Upper lobe of left lung (tissue), 4 donors: ENCODE data around the gene SLC7A14.

Experiments used
- CTCF ChIP-seq, 6 experiments: fragments of 450-650 bp in 4 of 6; fragments of 200-600 bp in 2 of 6; sonication (generic) in 2 of 6; IDR thresholded peaks; one replicate each; pipeline ENCODE4 v1.5.1; 2016 to 2019; ENCODE audit warnings: antibody characterized with exemption in 6 of 6
- EP300 ChIP-seq, 4 donors: sonication (generic); formaldehyde crosslinking; IDR thresholded peaks; one replicate each; pipeline ENCODE4 v1.5.1; 2017; ENCODE audit warnings: antibody characterized with exemption in 4 of 4, control low read depth in 2 of 4
- POLR2AphosphoS5 ChIP-seq, 2 donors: sonication (generic); formaldehyde crosslinking; IDR thresholded peaks; one replicate each; pipeline ENCODE4 v1.5.1; 2017; ENCODE audit warnings: antibody characterized with exemption in 2 of 2

- TF ChIP-seq POLR2AphosphoS5 (IDR thresholded peaks at IDR 0.05) (no peak), CTCF (IDR thresholded peaks at IDR 0.05) (no peak), EP300 (IDR thresholded peaks at IDR 0.05) (no peak)
Observed at GRCh38 chr3:170539897-170540296, 46.0 kb downstream of the SLC7A14 start.
